IPS-20b (cell line): ENCODE results near the gene ALK.

Experiments
- H3K27ac ChIP-seq: one replicate; pipeline ENCODE4 v1.5.1; 2013; ENCODE audit warnings: low read length
- H3K27me3 ChIP-seq: 2 replicates; pipeline ENCODE4 v1.6.1; 2013; ENCODE audit warnings: mild to moderate bottlenecking, low read length, inconsistent platforms; ENCODE audit not compliant: insufficient read depth
- H3K36me3 ChIP-seq: 2 replicates; pipeline ENCODE4 v1.6.1; 2013; ENCODE audit warnings: low read depth, mild to moderate bottlenecking, inconsistent platforms, low read length, moderate library complexity; ENCODE audit not compliant: insufficient read depth
- H3K4me1 ChIP-seq: 2 replicates; pipeline ENCODE4 v1.6.1; 2013; ENCODE audit warnings: mild to moderate bottlenecking, control low read depth, inconsistent platforms, low read length, moderate library complexity; ENCODE audit not compliant: insufficient read depth
- H3K4me3 ChIP-seq: 2 replicates; pipeline ENCODE4 v1.5.1; 2013; ENCODE audit warnings: mild to moderate bottlenecking, low read length, inconsistent platforms
- H3K9ac ChIP-seq: 2 replicates; pipeline ENCODE4 v1.6.1; 2013; ENCODE audit warnings: low read depth, mild to moderate bottlenecking, inconsistent platforms, low read length, moderate library complexity
- H3K9me3 ChIP-seq: 2 replicates; pipeline ENCODE4 v1.6.1; 2013; ENCODE audit warnings: mild to moderate bottlenecking, low read depth, low read length, inconsistent platforms; ENCODE audit not compliant: insufficient read depth

The ALK gene

GRCh38 chr2:29191817-29192216, 729.6 kb downstream of the ALK start:
- Histone ChIP-seq H3K4me1 (no peaks in the 10 kb centered on the region), H3K4me3 (no peak overlapping the region), H3K27me3 (no peaks in the 10 kb centered on the region), H3K9me3 (no peaks in the 10 kb centered on the region), H3K36me3 (no peaks in the 10 kb centered on the region), H3K9ac (no peak overlapping the region), H3K27ac (no peak overlapping the region)

- Histone ChIP-seq H3K27ac (no peak overlapping the region), H3K9me3 (no peaks in the 10 kb centered on the region), H3K9ac (no peak overlapping the region), H3K27me3 (no peaks in the 10 kb centered on the region), H3K4me3 (no peak overlapping the region), H3K36me3 (no peaks in the 10 kb centered on the region), H3K4me1 (no peaks in the 10 kb centered on the region)
Measured at GRCh38 chr2:29189052-29189451, 732.3 kb downstream of the ALK start.

- H3K4me3 ChIP-seq = no peak overlapping the region
- H3K4me1 ChIP-seq = no peaks in the 10 kb centered on the region
- H3K36me3 ChIP-seq = no peaks in the 10 kb centered on the region
- H3K27ac ChIP-seq = no peak overlapping the region
- H3K9me3 ChIP-seq = no peaks in the 10 kb centered on the region
- H3K9ac ChIP-seq = no peak overlapping the region
- no peaks in the 10 kb centered on the region for H3K27me3 ChIP-seq
Measured at GRCh38 chr2:29187926-29188325, 733.5 kb downstream of the ALK start.

GRCh38 chr2:29186817-29187216, 734.6 kb downstream of the ALK start:
- Histone ChIP-seq H3K4me3 (no peak overlapping the region), H3K27me3 (no peaks in the 10 kb centered on the region), H3K9me3 (no peaks in the 10 kb centered on the region), H3K9ac (no peak overlapping the region), H3K27ac (no peak overlapping the region), H3K36me3 (no peaks in the 10 kb centered on the region), H3K4me1 (no peaks in the 10 kb centered on the region)

- no peaks in the 10 kb centered on the region; the same call in 1 of the 2 replicates for H3K27me3 ChIP-seq
- H3K4me3 ChIP-seq = no peak overlapping the region
- no peaks in the 10 kb centered on the region for H3K4me1 ChIP-seq
- H3K36me3 ChIP-seq = no peaks in the 10 kb centered on the region
- H3K9me3 ChIP-seq = no peaks in the 10 kb centered on the region
- H3K9ac ChIP-seq = no peak overlapping the region
- H3K27ac ChIP-seq = no peak overlapping the region
Measured at GRCh38 chr2:29184531-29184930, 736.9 kb downstream of the ALK start.

- no peak overlapping the region for H3K27ac ChIP-seq
- H3K36me3 ChIP-seq = no peaks in the 10 kb centered on the region
- no peaks in the 10 kb centered on the region for H3K4me1 ChIP-seq
- H3K9ac ChIP-seq = no peak overlapping the region
- no peak overlapping the region for H3K4me3 ChIP-seq
- H3K9me3 ChIP-seq = no peaks in the 10 kb centered on the region
- H3K27me3 ChIP-seq = no peaks in the 10 kb centered on the region; the same call in 1 of the 2 replicates
Measured at GRCh38 chr2:29182920-29183319, 738.5 kb downstream of the ALK start.

GRCh38 chr2:29182334-29182733, 739.1 kb downstream of the ALK start:
- Histone ChIP-seq H3K4me1 (no peaks in the 10 kb centered on the region), H3K9me3 (no peaks in the 10 kb centered on the region), H3K27ac (no peak overlapping the region), H3K4me3 (no peak overlapping the region), H3K9ac (no peak overlapping the region), H3K27me3 (no peaks in the 10 kb centered on the region; the same call in 1 of the 2 replicates), H3K36me3 (no peaks in the 10 kb centered on the region)

- H3K36me3 ChIP-seq = no peaks in the 10 kb centered on the region
- H3K4me1 ChIP-seq = no peaks in the 10 kb centered on the region
- no peak overlapping the region for H3K9ac ChIP-seq
- H3K4me3 ChIP-seq = no peak overlapping the region
- no peak overlapping the region for H3K27ac ChIP-seq
- H3K9me3 ChIP-seq = no peaks in the 10 kb centered on the region; the same call in 1 of the 2 replicates
- peaks cover 20% of the 10 kb centered on the region; the same call in 1 of the 2 replicates for H3K27me3 ChIP-seq
Measured at GRCh38 chr2:29175338-29175737, 746.0 kb downstream of the ALK start.

GRCh38 chr2:29174937-29175336, 746.4 kb downstream of the ALK start:
- H3K4me3 ChIP-seq = no peak overlapping the region

GRCh38 chr2:29166242-29167039, 754.9 kb downstream of the ALK start:
- Histone ChIP-seq H3K4me1 (peaks cover 9% of the 10 kb centered on the region), H3K9me3 (no peaks in the 10 kb centered on the region), H3K9ac (no peak overlapping the region), H3K27me3 (no peaks in the 10 kb centered on the region), H3K4me3 (no peak overlapping the region), H3K36me3 (no peaks in the 10 kb centered on the region), H3K27ac (no peak overlapping the region)

More at GRCh38 chr2:29174937-29175336, 746.4 kb downstream of the ALK start:
- H3K4me1 ChIP-seq = no peaks in the 10 kb centered on the region
- H3K27ac ChIP-seq = no peak overlapping the region
- no peaks in the 10 kb centered on the region; the same call in 1 of the 2 replicates for H3K9me3 ChIP-seq
- H3K36me3 ChIP-seq = no peaks in the 10 kb centered on the region
- H3K9ac ChIP-seq = no peak overlapping the region
- H3K27me3 ChIP-seq = peaks cover 20% of the 10 kb centered on the region; the same call in 1 of the 2 replicates

- Histone ChIP-seq H3K4me3 (no peak overlapping the region), H3K27ac (no peak overlapping the region), H3K4me1 (peaks cover 9% of the 10 kb centered on the region), H3K36me3 (no peaks in the 10 kb centered on the region), H3K9ac (no peak overlapping the region), H3K9me3 (no peaks in the 10 kb centered on the region), H3K27me3 (no peaks in the 10 kb centered on the region)
Measured at GRCh38 chr2:29165362-29166241, 755.8 kb downstream of the ALK start.
